Mammary microvascular endothelial cell (primary cell): ENCODE measurements around the gene UTS2. TPM values are rescaled to one million over a fixed set of nuclear protein-coding genes. Genes with fewer than 3 reads are reported as not detected.

ENCODE experiments used
- total RNA-seq: library from RNA; depleted of rRNA; stranded (reverse); fragments of >200 nt; gene quantifications from 2 replicates; pipeline ENCODE4 v1.2.3, GENCODE V29; 2015

UTS2 gene, protein sequence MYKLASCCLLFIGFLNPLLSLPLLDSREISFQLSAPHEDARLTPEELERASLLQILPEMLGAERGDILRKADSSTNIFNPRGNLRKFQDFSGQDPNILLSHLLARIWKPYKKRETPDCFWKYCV
- not detected in 2 replicates for total RNA-seq

DNA sequence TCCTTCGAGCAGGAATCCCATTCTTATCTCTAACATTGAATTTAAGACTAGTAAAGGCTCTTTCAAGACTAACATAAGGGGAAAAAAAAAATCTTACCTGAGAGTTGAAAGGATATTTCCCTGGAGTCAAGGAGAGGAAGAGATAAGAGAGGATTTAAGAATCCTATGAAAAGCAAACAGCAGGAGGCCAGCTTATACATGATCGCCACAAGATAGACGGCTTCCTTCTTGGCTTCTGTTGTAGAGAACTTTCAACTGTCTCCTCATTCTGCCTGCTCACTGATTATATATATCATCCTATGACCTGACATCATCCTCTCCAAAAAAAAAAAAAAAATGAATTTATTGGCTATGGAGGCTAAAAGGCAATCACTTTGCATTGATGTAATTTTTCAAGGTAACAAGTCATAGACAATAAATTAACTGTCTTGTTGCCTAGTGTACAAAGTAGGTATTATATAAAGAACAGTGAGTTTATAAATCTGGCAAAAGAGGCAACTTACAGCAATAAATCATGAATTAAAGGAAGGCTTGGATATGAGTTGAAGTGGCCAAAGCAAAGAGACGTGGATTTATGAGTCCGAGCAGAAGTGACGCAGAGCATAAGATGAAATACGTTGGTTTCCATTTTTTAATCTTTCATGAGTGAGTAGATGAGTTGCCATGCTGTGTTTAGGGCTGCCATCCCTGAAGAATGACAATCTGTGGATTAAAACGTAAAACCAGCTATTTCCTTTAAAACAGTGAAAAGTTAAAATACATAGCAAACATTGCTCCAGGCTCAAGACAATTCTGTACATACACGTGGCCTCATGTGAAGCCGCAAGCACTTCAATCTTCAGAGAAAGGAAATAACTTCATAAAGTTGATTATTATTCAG is at the start of gene UTS2:
TSS of gene UTS2 (minus strand) at position 262 of the 880 bp plus-strand sequence. CDS start at position 200, 62 bp downstream.

Other genes with a start within 250 kb of the UTS2 start
- gene VAMP3, start 81.8 kb downstream of the UTS2 start, total RNA-seq, result 180 and 183 TPM in 2 replicates
- 2.0 and 2.1 TPM in 2 replicates for gene PER3, start 68.8 kb downstream of the UTS2 start, total RNA-seq
- 0.89 and 1.5 TPM in 2 replicates for gene TNFRSF9, start 87.8 kb upstream of the UTS2 start, total RNA-seq
- 255 and 274 TPM in 2 replicates for gene PARK7, start 108.6 kb upstream of the UTS2 start, total RNA-seq
- gene ERRFI1, start 173.2 kb upstream of the UTS2 start, total RNA-seq, result 13.3 and 13.9 TPM in 2 replicates